RWPE1 (cell line): ENCODE results near the gene ZNF219.

ENCODE experiments used
- CTCF ChIA-PET: fragments of 350-600 bp; sonication (Branson Sonifier 250); formaldehyde crosslinking; extraction: SDS; loops from one replicate; lab custom pipeline; 2021; lab: Yijun Ruan, JAX
- POLR2A ChIA-PET: fragments of 400-600 bp; formaldehyde crosslinking; extraction: SDS; loops from one replicate; lab custom pipeline; 2020; ENCODE audit warnings: antibody characterized with exemption; ENCODE audit not compliant: low non-redundant PET; lab: Yijun Ruan, JAX
- DNase-seq: peaks from one replicate; pipeline ENCODE4 v3.0.0; 2012; ENCODE audit warnings: low spot score
- H3K27ac ChIP-seq: fragments of 450-650 bp; 2 replicates; pipeline ENCODE4 v1.5.1; 2017
- TF ChIP-seq, protein P1 (sequence below): fragments of 450-650 bp; conservative IDR thresholded peaks from 2 replicates; pipeline ENCODE4 v1.5.1; 2017; ENCODE audit warnings: low read depth, mild to moderate bottlenecking

ZNF219 gene

DNA sequence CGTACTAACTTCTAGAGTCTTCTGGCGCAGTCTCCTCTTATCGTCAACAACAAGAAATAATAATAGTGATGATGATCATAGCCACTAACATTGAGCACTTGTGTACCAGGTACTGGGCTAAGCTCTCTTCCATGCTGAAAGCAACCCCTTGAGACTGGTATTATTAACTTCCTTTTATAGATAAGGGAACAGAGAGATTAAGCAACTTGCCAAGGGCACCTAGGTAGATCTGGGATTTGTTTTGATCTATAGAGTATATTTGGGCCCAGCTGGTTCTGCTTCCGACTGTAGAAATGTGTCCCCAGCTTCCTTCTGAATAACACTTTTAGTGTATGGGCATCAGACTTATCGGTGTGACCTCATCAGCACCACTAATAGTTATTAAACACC is 1.1 kb upstream of the ZNF219 start:
- DNase-seq: no peak
- TF ChIP-seq, protein P1, sequence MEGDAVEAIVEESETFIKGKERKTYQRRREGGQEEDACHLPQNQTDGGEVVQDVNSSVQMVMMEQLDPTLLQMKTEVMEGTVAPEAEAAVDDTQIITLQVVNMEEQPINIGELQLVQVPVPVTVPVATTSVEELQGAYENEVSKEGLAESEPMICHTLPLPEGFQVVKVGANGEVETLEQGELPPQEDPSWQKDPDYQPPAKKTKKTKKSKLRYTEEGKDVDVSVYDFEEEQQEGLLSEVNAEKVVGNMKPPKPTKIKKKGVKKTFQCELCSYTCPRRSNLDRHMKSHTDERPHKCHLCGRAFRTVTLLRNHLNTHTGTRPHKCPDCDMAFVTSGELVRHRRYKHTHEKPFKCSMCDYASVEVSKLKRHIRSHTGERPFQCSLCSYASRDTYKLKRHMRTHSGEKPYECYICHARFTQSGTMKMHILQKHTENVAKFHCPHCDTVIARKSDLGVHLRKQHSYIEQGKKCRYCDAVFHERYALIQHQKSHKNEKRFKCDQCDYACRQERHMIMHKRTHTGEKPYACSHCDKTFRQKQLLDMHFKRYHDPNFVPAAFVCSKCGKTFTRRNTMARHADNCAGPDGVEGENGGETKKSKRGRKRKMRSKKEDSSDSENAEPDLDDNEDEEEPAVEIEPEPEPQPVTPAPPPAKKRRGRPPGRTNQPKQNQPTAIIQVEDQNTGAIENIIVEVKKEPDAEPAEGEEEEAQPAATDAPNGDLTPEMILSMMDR: no peak
- ChIA-PET CTCF (interaction anchor here (0.6 kb wide), 1 partner anchor 76 kb away, joined by 5 read pairs; no protein-coding TSS in a partner anchor), POLR2A (no interaction called here)
- H3K27ac ChIP-seq: peak overlapping the region; percentile 94

- TF ChIP-seq, protein P1: no peak
- DNase-seq: no peak
- ChIA-PET CTCF (no interaction called here), POLR2A (no interaction called here)
- peak overlapping the region; percentile 94 for H3K27ac ChIP-seq
Measured at GRCh38 chr14:21098892-21099595, 589 bp upstream of the ZNF219 start.

DNA sequence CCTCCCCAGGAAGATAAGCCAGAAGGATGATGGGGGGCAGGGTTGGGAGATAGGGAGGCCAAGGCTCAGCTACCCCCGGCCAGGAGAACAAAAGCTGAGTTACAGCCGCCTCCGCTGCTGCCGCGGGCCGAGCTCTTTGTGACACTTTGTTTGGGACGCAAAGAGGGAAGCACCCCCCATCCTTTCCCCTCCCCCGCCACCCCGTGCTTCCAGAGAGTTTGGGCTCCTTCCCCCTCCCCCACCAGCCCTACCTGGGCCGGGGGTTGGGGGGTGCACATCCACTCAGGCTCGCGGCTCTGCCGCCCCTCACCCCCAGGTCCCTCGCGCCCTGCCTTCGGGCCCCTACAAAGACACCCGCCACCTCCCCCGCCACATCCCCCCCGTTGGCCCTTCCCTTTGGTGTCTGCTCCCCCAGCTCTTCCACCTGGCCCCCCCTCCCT is 799 bp downstream of the ZNF219 start:
- DNase-seq: no peak
- TF ChIP-seq, protein P1: no peak
- ChIA-PET POLR2A (no interaction called here), CTCF (no interaction called here)
- H3K27ac ChIP-seq: peak overlapping the region; percentile 94

GRCh38 chr14:21096978-21097635 is 1.3 kb downstream of the ZNF219 start:
- TF ChIP-seq, protein P1: no peak
- CTCF ChIA-PET: no interaction called here
- no peak for DNase-seq
- POLR2A ChIA-PET: no interaction called here
- H3K27ac ChIP-seq: peak overlapping the region; percentile 94

- CTCF ChIA-PET: interaction anchor here (1.0 kb wide), 1 partner anchor 35 kb away, joined by 3 read pairs; no protein-coding TSS in a partner anchor
Measured at GRCh38 chr14:21096438-21096837, 2.0 kb downstream of the ZNF219 start.

More at GRCh38 chr14:21096438-21096837, 2.0 kb downstream of the ZNF219 start:
- no peak overlapping the region for H3K27ac ChIP-seq
- TF ChIP-seq, protein P1: no peak
- POLR2A ChIA-PET: no interaction called here
- DNase-seq: no peak
